HG03571 (cell line): ENCODE results near the gene TCF4.

Source experiments
- ATAC-seq: cut with Tn5 transposase; IDR thresholded peaks from one replicate; pipeline ENCODE4 v1.9.1; 2021; ENCODE audit not compliant: unreplicated experiment

The TCF4 gene

GRCh38 chr18:55309249-55309648 lies 278.7 kb downstream of the TCF4 start:
- ATAC-seq, result no peak

- ATAC-seq, result no peak
Observed at GRCh38 chr18:55307505-55307904, 280.5 kb downstream of the TCF4 start.

- ATAC-seq, result no peak
Observed at GRCh38 chr18:55306359-55307024, 281.5 kb downstream of the TCF4 start.

GRCh38 chr18:55302167-55302833 lies 285.7 kb downstream of the TCF4 start:
- no peak for ATAC-seq

- no peak for ATAC-seq
Observed at GRCh38 chr18:55301824-55302166, 286.2 kb downstream of the TCF4 start.

GRCh38 chr18:55300936-55301531 lies 287.0 kb downstream of the TCF4 start:
- ATAC-seq, result no peak

GRCh38 chr18:55300421-55300935 lies 287.5 kb downstream of the TCF4 start:
- no peak for ATAC-seq

- no peak for ATAC-seq
Observed at GRCh38 chr18:55296778-55297177, 291.2 kb downstream of the TCF4 start.

- no peak for ATAC-seq
Observed at GRCh38 chr18:55296115-55296514, 291.9 kb downstream of the TCF4 start.

- ATAC-seq, result no peak
Observed at GRCh38 chr18:55290898-55291297, 297.1 kb downstream of the TCF4 start.

GRCh38 chr18:55289775-55290174 lies 298.2 kb downstream of the TCF4 start:
- ATAC-seq, result no peak

- ATAC-seq, result no peak
Observed at GRCh38 chr18:55289048-55289447, 298.9 kb downstream of the TCF4 start.

GRCh38 chr18:55287935-55288868 lies 299.8 kb downstream of the TCF4 start:
- ATAC-seq, result no peak

GRCh38 chr18:55287149-55287806 lies 300.7 kb downstream of the TCF4 start:
- ATAC-seq, result no peak

GRCh38 chr18:55286257-55286825 lies 301.7 kb downstream of the TCF4 start:
- ATAC-seq, result no peak

GRCh38 chr18:55284614-55285013 lies 303.4 kb downstream of the TCF4 start:
- no peak for ATAC-seq

GRCh38 chr18:55283309-55283708 lies 304.7 kb downstream of the TCF4 start:
- ATAC-seq, result no peak

- ATAC-seq, result no peak
Observed at GRCh38 chr18:55280503-55280902, 307.5 kb downstream of the TCF4 start.

- ATAC-seq, result no peak
Observed at GRCh38 chr18:55275039-55275901, 312.7 kb downstream of the TCF4 start.
